Measurements from ENCODE around the gene FAM162B.
"Not testable (repeated sequence)": the region's sequence is repeated elsewhere in the genome, so short reads cannot be mapped to it uniquely, and the experiment has no call there.

FAM162B gene

DNA sequence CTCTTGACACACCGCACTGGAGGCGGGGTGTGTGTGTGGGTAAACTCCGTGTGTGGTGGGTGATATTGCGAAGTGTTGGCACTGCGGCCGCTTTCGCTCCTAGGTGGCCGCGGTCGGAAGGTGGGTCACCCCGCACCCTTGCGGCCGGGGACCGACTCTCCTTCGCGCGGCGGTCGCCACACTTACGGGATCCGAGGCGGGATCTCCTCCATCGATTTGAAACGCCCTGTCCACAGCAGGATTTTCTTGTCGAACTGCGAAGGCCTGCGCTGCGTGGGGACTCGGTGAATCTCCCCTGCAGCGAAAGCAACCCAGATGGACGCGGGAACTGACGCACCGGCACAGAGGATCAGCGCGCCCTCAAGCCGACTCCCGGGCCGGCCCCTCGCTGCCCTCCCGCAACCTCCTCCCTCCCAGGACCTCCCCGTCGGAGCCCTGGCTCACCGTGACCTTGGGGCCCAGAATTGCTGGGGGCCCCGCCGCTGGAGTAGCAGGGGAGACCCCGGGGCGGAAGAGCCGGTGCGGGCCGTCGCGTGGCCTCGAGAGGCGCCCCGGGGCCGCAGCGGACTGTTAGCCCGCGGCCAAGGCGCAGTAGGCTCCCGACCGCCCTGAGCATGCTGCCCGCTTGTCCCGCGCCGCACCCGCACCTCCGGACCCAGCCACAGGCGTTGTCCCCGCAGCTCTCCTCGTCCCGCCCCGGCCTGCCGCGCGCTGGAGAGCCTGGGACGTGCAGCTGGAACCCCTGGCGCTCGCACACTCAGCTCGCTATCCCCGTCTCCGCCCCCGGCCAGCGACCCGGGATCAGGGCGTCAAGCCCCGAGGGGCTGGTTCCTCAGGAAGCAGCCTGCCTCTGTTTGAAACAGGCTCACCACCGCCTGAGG lies at the start of gene FAM162B:
FAM162B (minus strand) TSS at position 759 of the 881 bp plus-strand sequence; CDS start at position 616, 143 bp downstream.
- peak; percentile 5 for DNase-seq

DNA sequence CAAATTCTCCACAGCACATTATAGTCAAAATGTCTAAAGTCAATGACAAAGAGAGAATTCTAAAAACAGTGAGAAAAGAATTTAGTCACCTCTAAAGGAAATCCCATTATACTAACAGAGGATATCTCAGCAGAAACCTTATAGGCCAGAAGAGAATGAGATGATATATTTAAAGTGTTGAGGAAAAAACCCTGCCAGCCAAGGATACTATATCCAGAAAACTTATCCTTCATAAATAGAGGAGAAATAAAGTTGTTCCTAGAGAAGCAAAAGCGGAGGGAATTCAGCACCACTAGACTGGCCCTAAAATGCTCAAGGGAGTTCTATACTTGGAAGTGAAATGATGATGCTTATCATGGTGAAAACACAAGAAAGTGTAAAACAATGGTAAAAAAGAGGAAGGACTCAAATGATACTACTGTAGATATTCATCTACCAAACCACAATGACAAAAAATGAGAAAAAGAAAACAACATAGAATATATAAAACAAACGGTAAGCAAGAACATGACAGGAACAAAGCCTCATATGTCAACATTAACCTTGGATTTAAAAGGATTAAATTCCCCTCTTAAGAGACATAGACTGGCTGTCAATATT lies 46.6 kb upstream of the FAM162B start:
- DNase-seq: no peak

DNA sequence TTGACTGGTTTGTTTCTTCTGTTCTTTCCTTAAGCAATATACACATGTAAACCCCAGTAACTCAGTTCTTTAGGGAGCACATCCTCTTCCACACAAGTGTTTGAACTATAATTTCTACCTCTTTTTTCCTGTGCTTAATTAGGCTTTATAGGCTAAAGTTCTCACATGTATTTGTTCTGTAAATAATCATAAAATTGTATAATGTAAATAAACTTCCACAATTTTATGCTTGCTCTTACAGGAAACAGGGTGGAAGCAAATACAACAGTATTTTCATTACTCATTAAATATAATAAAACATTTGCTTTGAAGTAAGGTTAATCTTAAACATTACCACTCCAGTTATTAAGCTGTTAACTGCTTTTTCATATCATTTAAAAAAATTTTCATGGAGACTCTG lies 36.5 kb upstream of the FAM162B start:
- DNase-seq: no peak

DNA sequence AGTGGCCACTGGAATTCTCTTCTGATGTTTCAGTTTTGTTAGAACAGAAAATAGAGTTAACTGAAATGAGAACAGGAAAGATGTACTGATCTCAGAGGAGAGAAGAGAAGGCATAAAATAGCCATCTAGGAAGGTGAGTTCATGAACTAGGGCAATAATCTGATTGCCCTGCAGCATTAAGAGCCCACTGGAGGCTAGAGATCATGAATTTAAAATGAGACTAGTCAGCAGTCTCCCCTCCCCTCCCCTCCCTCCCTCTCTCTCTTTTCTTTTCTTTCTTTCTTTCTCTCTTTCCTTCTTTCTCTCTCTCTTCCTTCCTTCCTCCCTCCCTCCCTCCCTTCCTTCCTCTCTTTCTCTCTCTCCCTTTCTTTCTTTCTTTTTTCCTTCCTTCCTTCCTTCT lies 34.4 kb upstream of the FAM162B start:
- no peak for DNase-seq

DNA sequence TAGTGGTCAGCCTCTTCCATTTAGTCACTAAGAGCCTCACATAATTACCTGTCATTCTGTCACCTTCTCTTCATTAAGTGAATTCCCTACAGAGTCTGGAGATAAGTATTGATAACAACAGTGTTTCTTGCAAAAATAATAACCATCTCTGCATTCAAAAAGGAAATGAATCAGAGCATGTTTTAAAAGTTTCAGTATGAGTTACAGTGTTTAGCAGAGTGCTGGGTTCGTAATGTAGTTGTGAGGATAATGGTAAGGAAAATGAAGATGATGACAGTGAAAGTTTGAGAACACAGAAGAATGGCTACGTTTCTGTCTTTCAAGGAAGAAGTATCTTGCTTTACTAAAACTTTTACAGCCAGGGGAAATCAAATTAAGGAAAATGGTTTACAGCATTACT lies 32.1 kb upstream of the FAM162B start:
- no peak for DNase-seq

DNA sequence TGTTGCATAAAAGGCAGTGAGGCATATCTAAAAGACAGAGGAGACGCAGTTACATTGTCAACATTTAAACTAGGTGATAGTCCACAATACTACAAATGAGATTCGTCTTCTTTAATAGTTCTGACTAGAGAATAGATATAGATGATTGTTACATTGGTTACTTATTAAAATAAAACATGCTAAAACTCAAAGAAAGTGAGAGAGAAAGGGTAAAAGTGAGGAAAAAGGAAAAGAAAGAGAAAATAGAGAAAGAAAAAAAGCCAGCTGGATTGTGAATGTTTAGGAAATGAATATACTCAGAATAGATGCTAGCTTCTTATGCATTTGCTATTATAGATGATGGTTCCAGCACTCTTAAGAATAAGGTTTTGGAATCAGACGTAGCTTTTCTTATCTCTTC lies 27.7 kb upstream of the FAM162B start:
- DNase-seq: no peak

DNA sequence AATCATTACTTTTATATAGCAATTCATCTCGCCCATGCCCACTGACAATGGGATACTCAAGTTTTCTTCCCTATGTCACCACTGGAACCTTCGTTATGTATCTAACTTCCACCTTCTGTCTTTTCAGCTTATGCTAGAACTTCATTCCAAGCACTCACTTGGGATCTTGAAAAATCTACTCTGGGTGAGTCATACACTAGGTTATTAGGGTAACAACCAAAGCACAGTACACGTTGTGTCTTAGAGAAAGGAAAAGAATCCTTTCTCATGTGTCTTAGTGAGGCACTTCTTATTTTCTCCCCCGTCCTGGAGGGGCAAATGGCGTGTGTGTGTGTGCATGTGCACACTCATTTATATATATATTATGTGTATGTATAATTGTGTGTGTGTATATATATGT lies 18.3 kb upstream of the FAM162B start:
- no peak for DNase-seq

DNA sequence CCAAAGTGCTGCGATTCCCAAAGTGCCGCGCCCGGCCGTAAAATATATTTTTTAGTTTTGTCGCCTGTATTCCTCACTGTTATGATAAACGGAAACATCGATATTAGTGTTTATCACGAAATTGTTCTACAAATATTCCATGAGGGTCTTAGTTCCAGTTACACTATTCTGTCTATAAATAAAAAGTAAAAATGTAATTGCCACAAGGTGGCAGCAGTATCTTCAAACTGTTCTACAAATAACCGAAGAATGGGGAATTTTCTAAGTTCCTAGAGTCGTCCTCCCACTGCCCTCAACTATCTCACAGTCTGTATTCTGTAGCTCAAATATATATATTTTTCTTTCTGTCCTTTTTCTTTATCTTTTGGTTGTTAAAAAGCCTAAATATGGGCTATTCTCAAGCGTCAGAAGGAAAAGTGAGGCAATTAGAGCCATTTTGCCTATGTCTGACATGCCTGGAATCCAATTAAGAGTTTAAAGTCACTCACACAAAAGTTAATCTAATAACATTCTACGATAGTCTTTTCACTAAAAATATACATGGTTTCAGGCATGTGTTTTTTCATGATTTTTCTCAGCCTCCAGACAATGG lies 14.2 kb upstream of the FAM162B start:
- peak; percentile 56 for DNase-seq

DNA sequence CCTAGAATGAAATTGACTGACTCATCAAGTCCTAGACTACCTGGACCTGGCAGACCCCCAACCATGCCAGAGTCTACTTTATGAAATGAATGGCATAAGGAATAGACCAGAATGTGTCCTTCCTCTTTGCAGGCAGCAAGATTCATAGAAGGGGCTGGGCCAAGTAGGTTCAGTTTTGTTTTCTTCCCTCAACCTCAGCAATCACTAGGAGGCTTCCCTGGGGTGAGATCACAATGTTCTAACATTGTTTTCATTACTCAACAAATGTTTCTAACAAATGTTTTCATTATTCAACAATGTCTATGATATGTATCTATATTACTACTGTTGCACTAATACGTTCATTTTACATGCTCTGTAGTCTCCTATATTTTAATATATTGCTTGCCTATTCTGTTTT lies 8.4 kb upstream of the FAM162B start:
- DNase-seq: no peak

DNA sequence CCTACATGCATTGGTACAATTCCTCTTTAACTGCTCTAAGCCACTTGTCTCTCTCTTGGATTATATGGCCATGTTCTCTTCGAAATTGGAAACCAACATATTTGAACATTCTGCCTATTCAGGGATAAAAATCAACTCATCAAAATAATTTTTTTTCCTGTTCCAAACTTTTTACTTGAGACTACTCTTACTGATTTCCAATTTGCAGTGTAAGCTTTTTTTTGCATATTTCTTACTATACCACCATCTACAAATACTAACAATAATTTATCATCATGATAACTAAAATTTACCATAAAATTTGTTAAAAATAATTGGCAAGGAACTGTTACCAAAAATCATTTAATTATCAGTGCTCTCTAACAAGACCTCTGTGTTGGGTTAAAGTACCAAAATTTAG lies 6.9 kb upstream of the FAM162B start:
- DNase-seq: no peak

DNA sequence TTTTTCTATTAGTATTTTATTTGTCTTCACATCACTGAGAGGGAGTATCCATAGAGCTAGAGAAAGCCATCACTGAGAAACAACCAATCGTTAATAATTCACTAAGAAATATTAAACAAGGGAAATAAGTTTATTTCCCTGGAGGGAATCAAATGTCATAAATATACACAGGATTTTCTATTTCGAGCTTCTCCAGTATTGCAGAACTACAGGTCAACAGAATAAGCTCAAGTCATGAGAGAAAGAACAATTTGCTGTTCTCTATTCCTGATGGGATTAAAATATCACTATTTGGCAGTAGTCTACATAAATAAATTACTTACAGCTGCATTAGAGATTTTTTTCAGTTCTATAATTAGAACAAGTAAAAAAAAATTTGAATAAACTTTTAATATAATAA lies 2.2 kb upstream of the FAM162B start:
- no peak for DNase-seq

DNA sequence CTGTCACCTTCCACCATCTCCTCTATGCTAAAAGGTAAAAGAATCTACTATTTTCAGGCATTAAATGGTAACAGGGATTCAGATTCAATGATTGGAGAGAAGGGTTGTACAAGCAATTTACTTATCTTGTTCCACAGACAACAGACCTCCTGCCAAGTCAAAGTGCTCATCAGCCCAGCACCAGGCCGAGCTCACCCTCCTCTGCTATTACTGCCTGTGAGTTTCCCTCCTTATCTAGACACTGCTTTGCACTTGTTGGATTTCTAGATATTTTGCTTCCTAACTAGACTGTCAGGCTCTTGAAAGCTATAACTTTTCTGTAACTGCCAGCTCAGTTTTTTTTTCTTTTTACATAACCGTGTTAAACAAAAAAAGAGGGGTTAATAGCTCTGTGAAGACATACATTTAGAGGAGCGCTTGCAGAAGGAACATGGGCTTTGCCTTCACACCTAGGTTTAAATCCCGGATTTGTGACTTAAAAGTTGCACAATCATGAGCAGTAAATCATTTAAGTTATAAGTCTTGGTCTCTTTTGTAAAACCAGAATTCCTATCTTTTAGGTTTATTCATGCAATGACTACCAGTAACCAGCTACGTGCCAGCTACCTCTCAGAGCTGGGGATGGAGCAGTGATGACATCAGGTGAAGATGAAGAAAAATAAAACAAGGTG lies 1.1 kb upstream of the FAM162B start:
- peak; percentile 92 for DNase-seq

DNA sequence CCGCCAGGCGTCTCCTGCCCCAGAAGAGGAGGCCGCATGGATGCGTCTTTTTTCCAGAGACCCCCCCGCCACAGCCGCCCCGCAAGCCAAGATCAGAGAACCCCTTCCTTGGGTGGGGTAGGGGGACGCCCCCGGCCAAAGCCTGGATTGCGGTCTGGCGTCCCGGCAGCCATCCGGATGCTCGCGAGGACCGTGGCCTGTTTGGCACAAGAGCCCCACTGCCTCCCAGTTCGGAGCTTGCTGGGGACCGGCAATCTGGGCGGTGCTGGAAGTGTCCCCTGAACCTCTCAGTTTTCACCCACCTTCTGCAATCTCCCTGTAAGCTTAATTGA lies 924 bp downstream of the FAM162B start:
- no peak for DNase-seq

DNA sequence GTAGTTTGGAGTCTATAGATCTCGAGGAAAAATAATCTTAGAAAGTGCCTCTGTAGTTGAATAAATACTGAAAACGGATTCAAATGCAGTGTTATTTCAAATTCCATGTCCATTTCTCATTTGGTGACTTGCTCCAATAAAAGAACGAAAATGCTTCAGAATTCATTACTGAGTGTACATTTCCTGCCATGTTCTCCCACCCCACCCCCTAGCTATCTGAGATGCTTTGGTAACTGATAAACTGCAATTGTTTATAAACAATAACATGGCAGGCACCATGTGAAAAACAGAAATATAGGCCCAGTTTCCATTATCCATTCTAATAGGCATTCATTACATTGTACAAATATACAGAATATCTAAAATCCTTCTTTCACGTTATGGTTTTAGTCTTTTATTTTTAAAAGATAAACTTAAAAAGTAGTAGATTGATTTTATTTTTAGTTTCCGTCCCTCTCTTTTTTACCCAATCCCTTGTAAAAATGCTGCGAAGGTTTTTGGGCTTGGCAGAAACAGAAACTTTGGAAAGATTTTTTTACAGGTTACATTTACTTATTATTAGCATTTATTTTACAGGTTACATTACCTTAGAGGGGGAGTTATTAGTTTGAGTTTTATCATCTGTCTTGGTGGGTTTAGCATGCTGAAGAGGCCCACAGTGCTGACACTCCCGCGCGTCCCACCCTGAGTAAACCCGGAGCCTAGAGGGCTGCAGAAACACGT lies 1.5 kb downstream of the FAM162B start:
- DNase-seq: no peak

DNA sequence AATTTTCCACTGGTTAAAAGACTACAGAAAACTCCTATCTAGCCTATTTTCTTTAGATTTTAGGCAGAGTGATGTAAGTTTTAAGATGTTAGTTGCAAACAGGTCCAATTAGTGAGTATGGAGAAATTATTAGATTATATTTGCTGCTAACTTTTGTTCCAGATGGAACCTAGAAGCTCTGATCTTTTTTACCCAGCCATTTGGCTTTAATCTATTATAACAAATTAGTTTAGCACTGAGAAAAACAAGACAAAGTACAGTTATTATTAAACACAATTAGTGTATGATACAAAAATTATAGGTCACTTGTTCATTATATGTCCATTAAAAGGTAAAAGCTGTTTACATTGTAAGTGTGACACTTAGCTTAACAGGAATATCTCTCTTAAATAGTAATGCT lies 2.5 kb downstream of the FAM162B start:
- no peak for DNase-seq

DNA sequence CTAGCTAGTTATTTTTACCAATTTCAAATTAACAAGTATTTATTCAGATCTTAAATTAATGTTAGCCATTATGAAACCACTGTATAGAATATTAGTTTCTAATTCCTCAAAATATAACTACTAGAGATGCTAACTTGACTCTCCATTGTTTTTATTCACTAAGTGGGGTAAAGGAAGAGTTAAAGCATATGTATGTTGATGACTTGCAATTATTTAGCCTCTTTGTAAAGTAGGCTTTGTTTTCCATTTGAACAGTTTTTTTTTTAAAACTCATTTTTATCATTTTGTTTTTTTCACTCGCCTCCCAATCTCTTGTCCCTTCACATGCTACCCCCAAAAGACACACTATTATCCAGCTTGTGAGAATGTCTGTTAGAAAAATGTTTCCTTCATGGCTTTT lies 3.3 kb downstream of the FAM162B start:
- no peak for DNase-seq

DNA sequence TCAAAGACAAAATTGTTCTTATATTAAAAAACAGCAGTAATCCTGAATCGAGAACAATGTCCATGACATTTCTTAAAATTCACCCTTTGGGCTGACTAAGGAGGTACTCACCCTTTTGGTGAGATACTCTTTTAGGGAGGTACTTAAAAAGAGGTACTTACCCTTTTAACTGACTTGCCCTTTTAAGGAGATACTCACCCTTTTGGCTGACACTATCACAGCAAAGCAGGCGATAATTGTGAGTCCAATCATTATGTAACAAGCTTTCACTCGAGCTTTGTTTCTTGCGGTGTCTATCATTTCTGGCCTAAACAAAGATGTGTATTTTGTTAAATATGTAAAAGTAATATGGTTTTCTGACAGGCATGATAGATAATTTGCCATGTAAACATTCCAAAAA lies 3.7 kb downstream of the FAM162B start:
- DNase-seq: peak; percentile 69

DNA sequence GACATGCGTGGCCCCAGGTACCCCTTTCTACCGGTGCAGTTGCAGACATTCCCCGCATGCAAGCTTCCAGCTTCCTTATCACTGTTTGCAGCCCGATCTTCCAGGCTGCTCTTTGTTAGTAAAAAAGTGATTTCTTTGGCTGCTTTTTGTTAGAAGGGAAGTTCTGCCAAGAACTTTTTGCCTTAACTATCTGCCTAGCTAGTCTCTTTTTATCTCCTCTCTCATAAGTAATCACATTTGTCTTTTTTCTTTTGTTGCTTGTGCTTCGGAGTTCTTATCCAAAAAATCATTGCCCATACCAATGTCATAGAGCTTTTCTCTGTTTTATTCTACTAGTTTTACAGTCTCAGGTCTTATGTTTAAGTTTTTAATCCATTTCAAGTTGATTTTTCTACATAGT lies 20.3 kb downstream of the FAM162B start:
- DNase-seq: no peak

DNA sequence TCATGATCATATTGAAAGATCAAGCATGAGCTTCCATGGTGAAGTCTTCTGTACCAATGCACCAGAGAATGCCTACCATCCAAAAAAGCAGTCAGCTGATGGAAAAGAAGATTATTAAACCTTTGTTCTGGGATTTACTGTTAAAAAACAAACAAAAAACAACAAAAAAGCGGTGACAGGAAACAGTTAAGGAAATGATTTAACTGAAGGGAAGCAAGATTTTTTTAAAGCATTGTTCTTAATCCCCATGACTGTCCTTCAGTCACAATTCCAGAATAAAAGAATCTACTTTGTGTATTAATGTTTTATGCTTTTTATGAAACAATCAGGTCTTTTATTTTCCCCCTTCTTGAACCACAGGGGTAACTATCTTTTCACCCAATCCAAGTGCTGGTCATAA lies 23.9 kb downstream of the FAM162B start:
- DNase-seq: no peak

DNA sequence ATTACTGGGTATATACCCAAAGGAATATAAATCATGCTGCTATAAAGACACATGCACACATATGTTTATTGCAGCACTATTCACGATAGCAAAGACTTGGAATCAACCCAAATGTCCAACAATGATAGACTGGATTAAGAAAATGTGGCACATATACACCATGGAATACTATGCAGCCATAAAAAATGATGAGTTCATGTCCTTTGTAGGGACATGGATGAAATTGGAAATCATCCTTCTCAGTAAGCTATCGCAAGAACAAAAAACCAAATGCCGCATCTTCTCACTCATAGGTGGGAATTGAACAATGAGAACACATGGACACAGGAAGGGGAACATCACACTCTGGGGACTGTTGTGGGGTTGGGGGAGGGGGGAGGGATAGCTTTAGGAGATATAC lies 25.0 kb downstream of the FAM162B start:
- not testable (repeated sequence) for DNase-seq

DNA sequence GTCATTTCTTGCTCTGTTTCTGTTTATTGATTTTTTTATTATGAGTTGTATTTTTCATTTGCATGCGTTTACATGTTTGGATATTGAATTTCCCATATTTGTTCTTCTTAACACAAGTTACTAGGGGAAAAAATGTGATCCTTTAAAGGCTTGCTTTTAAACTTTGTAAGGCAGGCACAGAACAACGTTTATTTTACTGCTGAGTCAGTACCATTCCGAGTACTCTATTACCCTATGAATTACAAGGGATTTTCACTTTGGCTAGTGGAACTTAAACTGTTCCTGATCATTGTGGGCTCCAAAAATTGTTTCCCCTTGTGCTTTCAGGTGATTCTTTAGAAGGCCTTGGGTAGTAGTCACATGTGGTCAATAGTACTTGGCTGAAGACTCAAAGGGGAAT lies 28.5 kb downstream of the FAM162B start:
- DNase-seq: no peak

DNA sequence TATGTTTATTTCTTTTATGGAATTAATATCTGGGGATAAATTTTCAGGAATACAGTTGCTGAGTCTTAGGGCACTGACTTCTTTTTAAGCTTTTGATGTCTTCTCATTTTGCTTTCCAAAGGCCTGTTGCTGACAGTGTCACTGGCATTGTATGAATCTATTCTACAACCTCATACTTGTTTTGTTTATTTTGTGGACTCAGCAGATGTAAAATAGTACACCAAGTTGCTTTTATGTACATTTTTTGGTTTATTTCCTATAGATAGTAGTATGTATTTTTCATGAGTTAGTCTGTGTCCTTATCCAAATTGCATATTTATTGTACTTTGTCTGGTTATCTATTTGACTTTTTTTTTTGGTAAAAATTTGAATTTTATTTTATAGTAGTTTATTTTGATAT lies 35.0 kb downstream of the FAM162B start:
- DNase-seq: no peak

DNA sequence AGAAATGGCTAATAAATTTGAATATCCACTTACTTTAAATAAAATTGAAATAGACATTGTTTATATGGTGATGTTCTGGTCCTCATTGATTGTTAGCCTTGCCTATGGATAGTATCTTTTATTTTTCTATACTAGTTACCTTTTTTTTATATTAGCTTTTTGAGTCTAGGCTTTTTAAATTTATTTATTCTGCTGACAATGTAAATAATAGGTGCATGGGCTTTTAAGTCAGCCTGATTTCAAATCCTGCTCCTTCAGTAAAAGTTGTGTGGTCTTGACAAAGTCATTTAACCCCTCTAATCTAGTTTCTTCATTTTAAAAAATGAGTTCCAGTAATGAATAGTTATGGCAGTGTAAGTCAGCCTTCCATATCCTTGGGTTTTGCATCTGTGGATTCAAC lies 38.6 kb downstream of the FAM162B start:
- DNase-seq: no peak

All from hematopoietic multipotent progenitor cell treated with erythropoietin and hydrocortisone succinate and interleukin-3 and kit ligand, for 8 days (in vitro differentiated cells).